ENCODE data around the gene MAPK4.
"Not testable (repeated sequence)": the region's sequence is repeated elsewhere in the genome, so short reads cannot be mapped to it uniquely, and the experiment has no call there.

Gene MAPK4

GRCh38 chr18:50594012-50594411 is 34.1 kb downstream of the MAPK4 start:
- Histone ChIP-seq H3K18ac (ENCODE audit: low read length) (no peak overlapping the region), H3K4ac (ENCODE audit: low read depth, low read length) (no peak overlapping the region), H2BK5ac (ENCODE audit: low read length) (no peak overlapping the region), H3K56ac (ENCODE audit: low read length) (no peak overlapping the region), H3K27ac (ENCODE audit: low read depth, low read length) (no peak overlapping the region), H2AK5ac (ENCODE audit: low read length) (no peak overlapping the region), H3K4me3 (ENCODE audit: low read length) (no peak overlapping the region), H3K9ac (ENCODE audit: low read length) (no peak overlapping the region), H3K27me3 (ENCODE audit: insufficient read depth, low read length, poor library complexity) (no peaks in the 10 kb centered on the region), H4K8ac (ENCODE audit: low read depth, low read length) (no peak overlapping the region), H4K5ac (ENCODE audit: low read length) (no peak overlapping the region), H3K4me1 (ENCODE audit: control insufficient read depth, low read depth, low read length) (no peaks in the 10 kb centered on the region), H3K79me2 (ENCODE audit: control insufficient read depth, insufficient read depth, low read length) (no peaks in the 10 kb centered on the region), H3K36me3 (ENCODE audit: control insufficient read depth, insufficient read depth, low read length) (no peaks in the 10 kb centered on the region), H3K79me1 (ENCODE audit: low read length) (no peaks in the 10 kb centered on the region), H2BK15ac (replicated peaks; ENCODE audit: low read depth) (no peak overlapping the region), H3K23ac (ENCODE audit: low read length) (no peak overlapping the region), H3K4me2 (ENCODE audit: low read length) (no peak overlapping the region), H2BK120ac (ENCODE audit: low read depth, low read length) (no peak overlapping the region)
- no CpG with 5 or more reads among the region's 5 CpGs for WGBS (ENCODE audit: extremely low coverage, insufficient coverage, low lambda C conversion rate)
- DNase-seq, result no peak

DNA sequence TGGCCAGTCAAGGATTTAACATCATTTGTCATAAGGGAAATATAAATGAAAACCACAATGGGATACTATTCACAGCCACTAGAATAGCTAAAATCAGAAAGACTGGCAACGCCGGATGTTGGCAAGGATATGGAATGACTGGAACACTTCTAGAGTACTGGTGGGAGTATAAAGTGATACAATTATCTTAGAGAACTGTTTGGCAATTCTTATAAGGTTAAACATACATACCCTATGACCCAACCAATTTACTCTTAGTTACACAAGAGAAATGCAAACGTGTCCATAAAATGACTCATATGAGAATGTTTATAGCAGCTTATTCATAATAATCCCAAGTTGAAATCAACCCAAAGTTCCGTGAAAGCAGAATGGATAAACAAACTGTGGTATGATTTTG is 35.1 kb downstream of the MAPK4 start:
- Histone ChIP-seq H2BK5ac (ENCODE audit: low read length) (no peak overlapping the region), H2BK120ac (ENCODE audit: low read depth, low read length) (no peak overlapping the region), H3K4me3 (ENCODE audit: low read length) (no peak overlapping the region), H3K18ac (ENCODE audit: low read length) (no peak overlapping the region), H3K27me3 (ENCODE audit: insufficient read depth, low read length, poor library complexity) (no peaks in the 10 kb centered on the region), H3K9ac (ENCODE audit: low read length) (no peak overlapping the region), H3K23ac (ENCODE audit: low read length) (no peak overlapping the region), H3K79me2 (ENCODE audit: control insufficient read depth, insufficient read depth, low read length) (no peaks in the 10 kb centered on the region), H3K79me1 (ENCODE audit: low read length) (no peaks in the 10 kb centered on the region), H3K4ac (ENCODE audit: low read depth, low read length) (no peak overlapping the region), H2BK15ac (replicated peaks; ENCODE audit: low read depth) (no peak overlapping the region), H3K36me3 (ENCODE audit: control insufficient read depth, insufficient read depth, low read length) (no peaks in the 10 kb centered on the region), H4K5ac (ENCODE audit: low read length) (no peak overlapping the region), H3K4me1 (ENCODE audit: control insufficient read depth, low read depth, low read length) (no peaks in the 10 kb centered on the region), H3K27ac (ENCODE audit: low read depth, low read length) (no peak overlapping the region), H4K8ac (ENCODE audit: low read depth, low read length) (no peak overlapping the region), H3K56ac (ENCODE audit: low read length) (no peak overlapping the region), H3K4me2 (ENCODE audit: low read length) (no peak overlapping the region), H2AK5ac (ENCODE audit: low read length) (no peak overlapping the region)
- no peak for DNase-seq
- WGBS (ENCODE audit: extremely low coverage, insufficient coverage, low lambda C conversion rate), result no CpG with 5 or more reads among the region's 4 CpGs

- H3K23ac ChIP-seq (ENCODE audit: low read length), result no peak overlapping the region
- H2BK120ac ChIP-seq (ENCODE audit: low read depth, low read length), result no peak overlapping the region
- H3K9ac ChIP-seq (ENCODE audit: low read length), result no peak overlapping the region
- no peak overlapping the region for H2BK15ac ChIP-seq (replicated peaks; ENCODE audit: low read depth)
- H3K27me3 ChIP-seq (ENCODE audit: insufficient read depth, low read length, poor library complexity), result no peaks in the 10 kb centered on the region
- H2BK5ac ChIP-seq (ENCODE audit: low read length), result no peak overlapping the region
- no peak overlapping the region for H3K18ac ChIP-seq (ENCODE audit: low read length)
- no peak overlapping the region for H3K27ac ChIP-seq (ENCODE audit: low read depth, low read length)
- no peak overlapping the region for H4K8ac ChIP-seq (ENCODE audit: low read depth, low read length)
- no peak overlapping the region for H3K4me3 ChIP-seq (ENCODE audit: low read length)
- H3K79me2 ChIP-seq (ENCODE audit: control insufficient read depth, insufficient read depth, low read length), result no peaks in the 10 kb centered on the region
- no peak overlapping the region for H3K4ac ChIP-seq (ENCODE audit: low read depth, low read length)
- no peak overlapping the region for H3K56ac ChIP-seq (ENCODE audit: low read length)
- no peak overlapping the region for H2AK5ac ChIP-seq (ENCODE audit: low read length)
- H3K36me3 ChIP-seq (ENCODE audit: control insufficient read depth, insufficient read depth, low read length), result no peaks in the 10 kb centered on the region
- no peak overlapping the region for H3K4me2 ChIP-seq (ENCODE audit: low read length)
- H4K5ac ChIP-seq (ENCODE audit: low read length), result no peak overlapping the region
- DNase-seq, result peak; percentile 43
- WGBS (ENCODE audit: extremely low coverage, insufficient coverage, low lambda C conversion rate), result no CpG with 5 or more reads among the region's 3 CpGs
- no peaks in the 10 kb centered on the region for H3K4me1 ChIP-seq (ENCODE audit: control insufficient read depth, low read depth, low read length)
- no peaks in the 10 kb centered on the region for H3K79me1 ChIP-seq (ENCODE audit: low read length)
These were observed 42.6 kb downstream of the MAPK4 start for GRCh38 chr18:50602466-50602865.

DNA sequence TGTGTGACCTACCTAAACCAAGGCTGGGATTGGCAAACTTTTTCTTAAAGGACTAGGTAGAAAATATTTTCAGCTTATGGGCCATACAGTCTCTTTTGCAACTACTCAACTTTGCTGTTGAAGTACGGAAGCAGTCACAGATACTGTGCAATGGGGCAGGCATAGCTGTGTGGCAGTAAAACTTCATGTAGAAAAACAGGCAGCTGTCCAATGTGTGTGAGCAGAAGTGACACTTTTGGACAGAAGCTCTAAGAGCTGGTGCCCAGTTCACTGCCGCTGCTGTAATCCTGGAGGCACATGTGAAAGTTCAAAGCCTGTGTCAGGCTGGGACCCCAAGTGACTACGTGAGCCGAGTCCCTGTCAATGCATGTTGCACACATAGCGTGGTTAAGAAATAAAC is 46.7 kb downstream of the MAPK4 start:
- H3K4me3 ChIP-seq (ENCODE audit: low read length), result no peak overlapping the region
- no peak overlapping the region for H3K4ac ChIP-seq (ENCODE audit: low read depth, low read length)
- H3K4me1 ChIP-seq (ENCODE audit: control insufficient read depth, low read depth, low read length), result no peaks in the 10 kb centered on the region
- no CpG with 5 or more reads among the region's 5 CpGs for WGBS (ENCODE audit: extremely low coverage, insufficient coverage, low lambda C conversion rate)
- H3K56ac ChIP-seq (ENCODE audit: low read length), result no peak overlapping the region
- DNase-seq, result no peak
- no peaks in the 10 kb centered on the region for H3K36me3 ChIP-seq (ENCODE audit: control insufficient read depth, insufficient read depth, low read length)
- H4K5ac ChIP-seq (ENCODE audit: low read length), result no peak overlapping the region
- H3K9ac ChIP-seq (ENCODE audit: low read length), result no peak overlapping the region
- no peak overlapping the region for H2BK15ac ChIP-seq (replicated peaks; ENCODE audit: low read depth)
- no peak overlapping the region for H2AK5ac ChIP-seq (ENCODE audit: low read length)
- no peak overlapping the region for H3K4me2 ChIP-seq (ENCODE audit: low read length)
- no peak overlapping the region for H3K18ac ChIP-seq (ENCODE audit: low read length)
- no peak overlapping the region for H2BK120ac ChIP-seq (ENCODE audit: low read depth, low read length)
- H3K27me3 ChIP-seq (ENCODE audit: insufficient read depth, low read length, poor library complexity), result no peaks in the 10 kb centered on the region
- H3K27ac ChIP-seq (ENCODE audit: low read depth, low read length), result no peak overlapping the region
- H2BK5ac ChIP-seq (ENCODE audit: low read length), result no peak overlapping the region
- no peaks in the 10 kb centered on the region for H3K79me1 ChIP-seq (ENCODE audit: low read length)
- H3K23ac ChIP-seq (ENCODE audit: low read length), result no peak overlapping the region
- H3K79me2 ChIP-seq (ENCODE audit: control insufficient read depth, insufficient read depth, low read length), result no peaks in the 10 kb centered on the region
- no peak overlapping the region for H4K8ac ChIP-seq (ENCODE audit: low read depth, low read length)

GRCh38 chr18:50607378-50607926 is 47.6 kb downstream of the MAPK4 start:
- no peak overlapping the region for H3K18ac ChIP-seq (ENCODE audit: low read length)
- WGBS (ENCODE audit: extremely low coverage, insufficient coverage, low lambda C conversion rate), result no CpG with 5 or more reads among the region's 5 CpGs
- no peak overlapping the region for H3K4ac ChIP-seq (ENCODE audit: low read depth, low read length)
- no peak overlapping the region for H2BK15ac ChIP-seq (replicated peaks; ENCODE audit: low read depth)
- H4K5ac ChIP-seq (ENCODE audit: low read length), result no peak overlapping the region
- no peak overlapping the region for H2BK120ac ChIP-seq (ENCODE audit: low read depth, low read length)
- H3K36me3 ChIP-seq (ENCODE audit: control insufficient read depth, insufficient read depth, low read length), result no peaks in the 10 kb centered on the region
- H3K4me3 ChIP-seq (ENCODE audit: low read length), result no peak overlapping the region
- no peak overlapping the region for H3K56ac ChIP-seq (ENCODE audit: low read length)
- no peaks in the 10 kb centered on the region for H3K4me1 ChIP-seq (ENCODE audit: control insufficient read depth, low read depth, low read length)
- no peak overlapping the region for H2AK5ac ChIP-seq (ENCODE audit: low read length)
- H3K79me1 ChIP-seq (ENCODE audit: low read length), result no peaks in the 10 kb centered on the region
- H2BK5ac ChIP-seq (ENCODE audit: low read length), result no peak overlapping the region
- H3K23ac ChIP-seq (ENCODE audit: low read length), result no peak overlapping the region
- DNase-seq, result no peak
- no peaks in the 10 kb centered on the region for H3K27me3 ChIP-seq (ENCODE audit: insufficient read depth, low read length, poor library complexity)
- no peak overlapping the region for H4K8ac ChIP-seq (ENCODE audit: low read depth, low read length)
- H3K9ac ChIP-seq (ENCODE audit: low read length), result no peak overlapping the region
- no peak overlapping the region for H3K4me2 ChIP-seq (ENCODE audit: low read length)
- no peaks in the 10 kb centered on the region for H3K79me2 ChIP-seq (ENCODE audit: control insufficient read depth, insufficient read depth, low read length)
- H3K27ac ChIP-seq (ENCODE audit: low read depth, low read length), result no peak overlapping the region

GRCh38 chr18:50609171-50609570 is 49.3 kb downstream of the MAPK4 start:
- not testable (repeated sequence) for H3K4me3 ChIP-seq (ENCODE audit: low read length); H3K18ac ChIP-seq (ENCODE audit: low read length); H2BK120ac ChIP-seq (ENCODE audit: low read depth, low read length); H3K4me2 ChIP-seq (ENCODE audit: low read length); H3K27me3 ChIP-seq (ENCODE audit: insufficient read depth, low read length, poor library complexity); H3K36me3 ChIP-seq (ENCODE audit: control insufficient read depth, insufficient read depth, low read length); H3K23ac ChIP-seq (ENCODE audit: low read length); H2AK5ac ChIP-seq (ENCODE audit: low read length); H4K8ac ChIP-seq (ENCODE audit: low read depth, low read length); H3K9ac ChIP-seq (ENCODE audit: low read length); H3K56ac ChIP-seq (ENCODE audit: low read length); H3K79me1 ChIP-seq (ENCODE audit: low read length); H3K27ac ChIP-seq (ENCODE audit: low read depth, low read length); H3K79me2 ChIP-seq (ENCODE audit: control insufficient read depth, insufficient read depth, low read length); H3K4me1 ChIP-seq (ENCODE audit: control insufficient read depth, low read depth, low read length); H2BK5ac ChIP-seq (ENCODE audit: low read length); H2BK15ac ChIP-seq (replicated peaks; ENCODE audit: low read depth); H4K5ac ChIP-seq (ENCODE audit: low read length); DNase-seq
- H3K4ac ChIP-seq (ENCODE audit: low read depth, low read length), result peak overlapping the region; percentile 56
- no CpG with 5 or more reads among the region's 26 CpGs for WGBS (ENCODE audit: extremely low coverage, insufficient coverage, low lambda C conversion rate)
